CD4-positive, alpha-beta T cell treated with Interleukin-17A for 4 hours (primary cell): ENCODE data around the gene RAB3C.
"Not testable (repeated sequence)": the region's sequence is repeated elsewhere in the genome, so short reads cannot be mapped to it uniquely, and the experiment has no call there.

Experiments used
- DNase-seq: peaks from one replicate; pipeline ENCODE4 v3.0.0-alpha.2; 2020; ENCODE audit warnings: mixed read lengths

RAB3C gene

DNA sequence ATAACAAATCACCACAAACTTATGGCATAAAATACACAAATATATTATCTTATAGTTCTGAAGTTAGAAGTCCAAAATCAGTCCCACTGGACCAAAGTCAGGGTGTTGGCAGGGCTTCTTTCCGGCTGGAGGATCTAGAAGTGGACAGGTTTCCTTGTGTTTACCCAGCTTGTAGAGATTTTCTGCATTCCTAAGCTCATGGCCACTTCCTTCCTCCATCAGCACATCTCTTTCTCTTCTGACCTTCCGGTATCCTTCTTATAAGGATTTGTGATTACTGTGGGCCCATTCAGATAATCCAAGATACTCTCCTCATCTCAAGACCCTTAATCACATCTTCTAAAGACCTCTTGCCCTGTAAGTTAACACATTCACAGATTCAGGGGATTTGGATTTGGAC lies 97.6 kb downstream of the RAB3C start:
- DNase-seq: no peak

- no peak for DNase-seq
These were observed 99.1 kb downstream of the RAB3C start for GRCh38 chr5:58681943-58682342.

- no peak for DNase-seq
These were observed 100.7 kb downstream of the RAB3C start for GRCh38 chr5:58683567-58683966.

DNA sequence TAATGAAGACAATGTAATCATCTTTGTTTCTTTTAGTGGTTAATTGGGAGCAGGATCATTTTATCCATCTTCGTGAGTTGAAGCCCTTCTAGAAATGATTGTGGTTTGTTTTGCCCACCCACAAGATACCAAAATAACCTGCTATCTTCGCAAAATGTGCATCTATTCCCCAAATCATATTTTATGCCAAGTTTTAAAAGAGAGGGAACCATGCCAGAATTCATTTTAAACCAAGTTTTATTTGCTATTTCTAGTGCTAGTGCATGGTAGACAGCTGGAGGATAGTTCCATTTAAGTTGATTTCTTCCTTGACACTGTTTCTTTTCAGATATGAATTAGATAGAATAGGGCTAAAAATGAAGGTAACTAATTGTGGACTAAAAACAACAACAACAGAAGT lies 104.2 kb downstream of the RAB3C start:
- no peak for DNase-seq

DNA sequence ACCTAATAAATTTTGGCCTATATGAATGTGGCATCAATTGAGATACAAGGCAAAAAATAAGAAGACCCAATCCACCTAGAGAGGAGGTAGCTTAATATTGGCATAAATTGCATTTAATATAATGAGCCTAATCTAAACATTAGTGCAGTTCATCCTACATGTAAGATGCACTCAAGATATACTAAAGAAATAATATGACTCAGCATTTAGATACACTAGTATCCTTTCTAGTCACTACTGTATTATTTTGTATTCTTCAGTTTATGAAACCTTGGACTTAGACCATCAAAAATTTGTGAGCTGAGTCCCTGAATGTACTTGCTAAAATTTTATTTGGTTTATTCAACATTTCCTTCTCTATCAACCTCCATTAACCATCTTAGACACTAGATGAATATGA lies 104.7 kb downstream of the RAB3C start:
- DNase-seq: no peak

DNA sequence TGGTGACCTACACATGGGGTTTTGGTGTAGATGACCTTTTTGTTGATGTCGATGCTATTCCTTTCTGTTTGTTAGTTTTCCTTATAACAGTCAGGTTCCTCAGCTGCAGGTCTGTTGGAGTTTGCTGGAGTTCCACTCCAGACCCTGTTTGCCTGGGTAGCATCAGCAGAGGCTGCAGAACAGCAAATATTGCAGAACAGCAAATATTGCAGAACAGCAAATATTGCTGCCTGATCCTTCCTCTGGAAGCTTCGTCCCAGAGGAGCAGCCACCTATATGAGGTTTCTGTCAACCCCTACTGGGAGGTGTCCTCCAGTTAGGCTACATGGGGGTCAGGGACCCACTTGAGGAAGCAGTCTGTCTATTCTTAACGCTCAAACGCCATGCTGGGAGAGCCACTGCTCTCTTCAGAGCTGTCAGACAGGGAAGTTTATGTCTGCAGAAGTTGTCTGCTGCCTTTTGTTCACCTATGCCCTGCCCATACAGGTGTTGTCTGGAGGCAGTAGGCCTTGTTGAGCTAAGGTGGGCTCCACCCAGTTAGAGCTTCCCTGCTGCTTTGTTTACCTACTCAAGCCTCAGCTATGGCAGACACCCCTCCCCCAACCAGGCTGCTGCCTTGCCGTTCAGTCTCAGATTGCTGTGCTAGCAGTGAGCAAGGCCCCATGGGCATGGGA lies 116.3 kb downstream of the RAB3C start:
- DNase-seq: not testable (repeated sequence)

DNA sequence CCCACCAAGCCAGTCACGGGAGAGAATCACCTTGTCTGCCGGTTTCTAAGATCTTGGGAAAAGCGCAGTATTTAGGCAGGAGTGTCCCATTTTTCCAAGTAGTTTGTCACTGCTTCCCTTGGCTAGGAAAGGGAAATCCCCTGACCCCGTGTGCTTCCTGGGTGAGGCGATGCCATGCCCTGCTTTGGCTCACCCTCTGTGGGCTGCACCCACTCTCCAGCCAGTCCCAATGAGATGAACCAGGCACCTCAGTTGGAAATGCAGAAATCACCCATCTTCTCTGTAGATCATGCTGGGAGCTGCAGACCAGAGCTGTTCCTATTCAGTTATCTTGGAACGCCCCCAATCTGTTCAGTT lies 116.9 kb downstream of the RAB3C start:
- DNase-seq: no peak

GRCh38 chr5:58703925-58704555 lies 121.2 kb downstream of the RAB3C start:
- no peak for DNase-seq

DNA sequence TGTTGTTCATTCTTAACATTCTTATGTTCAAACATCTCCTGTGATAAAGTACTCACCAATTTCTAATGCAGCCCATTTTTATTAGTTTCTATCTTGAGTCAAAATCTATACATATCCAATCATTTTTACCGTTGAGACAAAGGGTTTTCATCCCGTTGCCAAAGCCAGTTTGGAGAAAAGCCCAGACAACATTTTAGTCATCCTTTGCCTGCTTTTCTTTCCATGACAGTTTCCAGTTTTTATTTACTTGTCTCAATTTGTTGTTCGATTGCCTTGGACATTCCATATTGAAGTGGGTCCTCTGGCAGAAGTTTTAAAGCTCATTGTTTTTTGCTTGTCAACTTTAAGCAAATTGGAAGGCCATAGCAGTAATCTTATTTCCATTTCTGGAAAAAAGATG lies 123.9 kb downstream of the RAB3C start:
- no peak for DNase-seq

- DNase-seq: no peak
These were observed 125.6 kb downstream of the RAB3C start for GRCh38 chr5:58708456-58708855.

DNA sequence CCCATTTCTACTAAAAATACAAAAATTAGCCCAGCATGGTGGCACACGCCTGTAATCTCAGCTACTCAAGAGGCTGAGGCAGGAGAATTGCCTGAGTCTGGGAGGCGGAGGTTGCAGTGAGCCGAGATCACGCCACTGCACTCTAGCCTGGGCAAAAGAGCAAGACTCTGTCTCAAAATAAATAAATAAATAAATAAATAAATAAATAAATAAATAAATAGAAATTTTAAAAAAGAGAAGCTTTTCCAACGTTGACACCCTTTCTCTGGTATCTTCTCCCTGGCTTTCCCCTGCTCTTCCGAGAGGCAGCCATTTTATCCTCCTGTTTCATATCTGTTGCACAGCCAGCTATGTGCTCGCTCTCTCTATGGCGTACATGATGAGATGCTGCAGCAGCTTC lies 127.5 kb downstream of the RAB3C start:
- DNase-seq: not testable (repeated sequence)

- no peak for DNase-seq
These were observed 128.0 kb downstream of the RAB3C start for GRCh38 chr5:58710871-58711270.

DNA sequence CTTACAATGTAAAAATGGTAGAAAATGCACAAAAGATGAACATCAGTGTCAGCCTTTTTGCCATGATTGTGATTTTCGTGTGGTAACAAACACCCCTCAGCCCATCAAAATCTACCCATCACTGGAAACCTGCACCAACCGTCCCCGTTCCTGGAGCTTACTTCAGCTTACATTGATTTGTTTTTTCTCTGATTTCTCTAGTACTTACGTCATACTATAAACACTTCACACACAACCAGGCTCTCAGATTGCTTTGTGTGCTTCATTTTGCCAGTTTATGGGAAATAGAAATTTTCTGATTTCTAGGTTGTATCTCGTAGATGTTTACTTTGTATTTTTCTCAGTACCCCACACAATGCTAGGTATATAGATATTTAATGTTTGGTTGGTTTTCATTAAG lies 129.1 kb downstream of the RAB3C start:
- no peak for DNase-seq

DNA sequence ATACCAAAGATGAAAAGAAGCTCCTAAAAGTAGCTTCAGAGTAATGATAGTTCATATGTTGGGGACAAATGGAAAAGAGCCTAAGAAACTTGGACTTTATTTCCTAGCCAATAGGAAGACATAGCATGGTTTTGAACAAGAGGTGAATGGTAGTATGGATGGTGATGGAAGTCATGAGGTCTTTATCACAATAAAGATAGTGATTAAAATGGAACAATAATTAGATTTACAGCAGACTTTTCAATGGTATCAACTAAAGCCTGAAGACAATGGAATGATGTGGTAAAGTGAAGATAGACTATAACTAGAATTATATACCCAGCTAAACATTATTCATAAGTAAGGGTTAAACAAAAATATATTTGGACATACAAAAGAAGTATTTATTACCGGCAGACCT lies 131.2 kb downstream of the RAB3C start:
- no peak for DNase-seq

DNA sequence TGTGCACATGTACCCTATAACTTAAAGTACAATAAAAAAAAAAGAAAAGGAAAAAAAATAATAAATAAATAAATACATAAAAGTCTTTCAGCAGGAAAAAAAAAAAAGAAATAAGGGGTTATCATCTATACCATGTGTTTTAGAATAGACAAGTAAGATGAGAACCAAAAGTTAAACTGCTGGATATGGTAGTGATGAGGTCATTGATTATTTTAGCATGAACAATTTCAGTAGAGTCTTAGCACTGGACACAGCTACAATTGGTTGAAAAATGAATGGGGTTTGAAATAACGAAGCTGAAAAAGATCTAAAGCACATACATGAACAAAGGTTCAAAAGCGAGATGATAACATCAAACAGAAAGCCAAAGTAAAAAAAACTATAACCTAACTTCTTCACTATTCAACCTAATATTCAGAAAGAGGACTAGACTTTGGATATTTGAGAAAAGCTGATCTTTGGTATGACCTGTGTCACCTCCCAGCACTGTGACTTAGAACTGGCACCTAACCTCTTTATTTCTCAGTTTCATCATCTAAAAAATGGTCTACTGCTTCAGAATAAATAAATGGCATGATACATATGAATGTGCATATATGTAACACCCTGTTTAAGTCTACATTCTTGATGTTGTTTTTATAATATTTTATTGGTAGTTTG lies 133.3 kb downstream of the RAB3C start:
- no peak for DNase-seq

- DNase-seq: no peak
These were observed 133.8 kb downstream of the RAB3C start for GRCh38 chr5:58716713-58717112.

DNA sequence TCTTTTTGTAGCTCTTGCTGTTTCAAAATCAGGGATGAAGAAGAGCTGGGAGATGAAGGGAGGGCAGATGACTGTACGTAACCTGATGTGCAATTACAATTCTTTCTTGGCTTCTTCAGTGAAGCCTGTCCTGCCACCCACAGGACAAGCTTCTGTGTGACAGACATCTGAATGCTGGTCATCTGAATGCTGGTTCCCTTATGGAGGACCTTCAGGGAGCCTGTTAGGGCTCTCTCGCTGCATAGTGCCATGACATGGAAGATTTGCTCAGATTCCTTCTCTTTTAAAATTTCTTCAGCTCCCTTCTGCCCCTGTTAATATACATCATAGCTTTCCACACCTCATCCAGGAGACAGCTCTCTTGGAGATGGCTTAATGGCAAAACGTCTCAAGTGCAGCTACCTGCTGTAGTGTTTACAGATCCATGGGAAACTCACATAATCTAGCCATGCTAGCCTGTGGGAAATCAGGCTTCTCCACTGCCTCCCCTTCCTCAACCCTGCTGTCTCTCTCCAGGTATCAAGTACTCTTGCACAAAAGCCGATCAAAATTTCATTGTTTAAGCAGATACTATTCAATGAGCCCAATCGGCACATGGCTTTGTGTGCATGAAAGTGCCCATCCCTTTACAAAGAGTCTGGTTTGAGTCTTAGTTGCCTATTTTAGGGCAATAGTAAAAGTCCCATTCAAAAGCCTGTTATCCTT lies 134.6 kb downstream of the RAB3C start:
- DNase-seq: no peak

DNA sequence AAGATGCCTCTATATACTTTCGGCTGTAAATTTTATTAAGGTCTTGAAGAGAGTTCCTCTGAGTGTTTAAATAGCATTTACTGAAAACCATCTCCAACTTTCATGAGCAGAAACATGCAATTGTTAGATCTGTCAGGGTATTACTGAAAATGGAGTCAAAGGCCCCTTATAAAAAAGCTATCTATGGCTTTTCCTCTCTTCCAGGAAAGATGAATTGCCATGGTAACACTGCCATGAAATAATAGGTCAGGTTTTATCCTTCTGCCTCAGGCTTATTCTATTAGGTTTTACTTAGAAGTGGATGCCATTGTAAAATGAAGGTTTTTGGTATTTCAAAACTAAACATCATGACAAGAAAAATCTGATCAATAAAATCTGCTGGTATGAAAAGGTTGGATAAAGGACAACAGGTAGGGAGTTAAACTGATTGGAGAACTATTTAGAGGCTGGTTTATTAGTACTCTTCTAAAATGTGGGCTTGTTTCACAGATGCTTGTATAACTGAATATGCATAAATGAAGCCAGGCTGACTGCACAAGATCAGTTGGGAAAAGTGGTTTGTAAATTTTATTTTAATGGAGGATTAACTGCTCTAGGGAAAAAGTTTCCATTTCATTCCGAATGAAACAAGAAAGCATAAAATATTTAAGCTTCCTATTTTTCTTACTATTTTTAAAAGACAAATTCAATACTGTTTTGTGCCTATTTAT lies 135.5 kb downstream of the RAB3C start:
- no peak for DNase-seq

DNA sequence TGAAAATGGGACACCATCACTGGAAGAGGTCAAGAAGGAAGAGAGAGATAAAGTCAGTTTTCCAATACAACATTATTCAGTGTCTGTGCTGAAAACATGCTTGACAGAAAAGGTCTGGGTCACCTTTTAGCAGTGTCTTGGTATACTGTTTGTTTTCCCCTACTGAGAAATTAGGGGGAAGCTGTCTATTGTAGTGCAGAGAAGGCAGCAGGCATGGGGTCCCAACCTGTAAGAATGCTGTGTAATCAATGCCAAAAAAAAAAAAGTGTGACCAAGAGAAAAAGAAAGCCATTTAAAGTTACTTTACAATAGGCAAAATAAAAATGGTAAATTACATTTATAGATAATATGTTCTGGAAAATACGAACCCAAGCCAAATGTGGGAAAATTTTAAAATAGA lies 139.3 kb downstream of the RAB3C start:
- DNase-seq: no peak

DNA sequence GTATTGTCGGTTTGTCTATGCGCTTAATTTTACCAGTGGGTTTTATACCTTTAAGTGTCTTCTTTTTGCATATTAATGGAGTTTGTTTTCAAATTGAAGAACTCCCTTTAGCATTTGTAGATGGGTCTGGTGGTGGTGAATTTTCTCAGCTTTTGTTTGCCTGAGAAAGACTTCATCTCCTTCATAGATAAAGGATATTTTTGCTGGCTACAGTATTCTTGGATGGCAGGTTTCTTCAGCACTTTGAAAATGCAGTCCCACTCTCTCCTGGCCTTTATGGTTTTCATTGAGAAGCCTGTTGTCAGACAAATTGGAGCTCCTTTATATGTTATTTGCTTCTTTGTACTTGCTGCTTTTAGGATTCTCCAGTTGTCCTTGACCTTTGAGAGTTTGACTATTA lies 142.1 kb downstream of the RAB3C start:
- no peak for DNase-seq

GRCh38 chr5:58731641-58732040 lies 148.8 kb downstream of the RAB3C start:
- DNase-seq: no peak

DNA sequence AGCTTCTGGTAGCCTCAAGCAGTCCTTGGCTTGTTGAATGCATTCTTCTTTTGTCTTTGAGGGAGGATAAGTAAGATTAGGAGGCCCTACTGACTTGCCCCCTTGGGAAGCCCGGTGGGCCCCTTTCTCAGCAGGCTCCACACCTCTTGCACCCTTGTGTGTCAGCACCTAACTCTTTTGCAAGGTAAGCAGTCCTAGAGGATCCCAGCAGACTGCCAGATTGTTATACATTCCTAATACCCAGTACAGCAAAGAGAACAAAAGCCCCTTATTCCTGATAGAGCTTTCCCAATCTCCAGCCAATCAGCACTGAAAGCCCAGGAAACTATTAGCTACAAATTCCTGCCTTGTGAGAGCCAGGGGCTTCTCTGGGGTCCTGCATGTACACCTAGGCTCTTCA lies 152.8 kb downstream of the RAB3C start:
- no peak for DNase-seq

DNA sequence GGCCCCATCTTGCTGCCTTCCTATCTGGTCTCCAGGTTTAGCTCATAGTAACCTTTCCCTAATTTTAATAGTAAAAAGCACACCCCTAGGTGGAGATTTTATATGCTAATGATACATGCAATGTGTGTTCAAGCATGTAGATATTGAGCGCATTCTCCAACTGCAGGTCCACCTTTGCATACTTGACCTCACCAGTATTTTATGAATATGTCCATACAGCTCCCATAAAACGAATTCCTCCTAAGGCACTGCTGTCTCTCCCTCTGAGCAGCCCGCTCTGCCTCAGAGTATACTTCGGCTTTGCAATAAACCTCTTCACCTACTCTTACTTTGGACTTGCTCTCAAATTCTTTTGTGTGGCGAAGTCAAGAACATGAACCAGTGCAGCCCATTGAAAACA lies 153.3 kb downstream of the RAB3C start:
- no peak for DNase-seq
